Measurements from ENCODE around the gene AFMID. TPM values are rescaled to one million over a fixed set of nuclear protein-coding genes. Genes with fewer than 3 reads are reported as not detected.
A peak's percentile ranks its signal among the peaks of the same experiment; 100 is the strongest.

AFMID gene
- total and polyA plus RNA-seq, 9 of the 15 experiments (the other 6 are each of a cell fraction or from before 2014, with no cell fraction given) = 62.1 to 188 (median 74.4) TPM

GRCh38 chr17:78214016-78214705, 27.0 kb downstream of the AFMID start, which contains the start of gene BIRC5 (continued):
- 0 out of 4 replicates have a peak, but pooled peaks of 1 of the 2 experiments have one; percentile 7 for TF ChIP-seq ZMIZ1 (IDR thresholded peaks at IDR 0.05; ENCODE audit: low read depth in 2 of 2, low read length in 2 of 2)
- 0 out of 2 replicates have a peak, but pooled peaks have one; percentile 33 for TF ChIP-seq USF1 (CRISPR knock-in tag; IDR thresholded peaks at IDR 0.05)
- TF ChIP-seq ZBTB9 (CRISPR knock-in tag; IDR thresholded peaks at IDR 0.05) = peak; percentile 80; the same call in 1 of the 2 replicates
- peak; percentile 94 for TF ChIP-seq ARID4B (CRISPR knock-in tag; IDR thresholded peaks at IDR 0.05)
- no peak for TF ChIP-seq PCBP1 (IDR thresholded peaks at IDR 0.05; ENCODE audit: low read depth, low read length, poor library complexity, severe bottlenecking)
- TF ChIP-seq PHF8 (IDR thresholded peaks at IDR 0.05; ENCODE audit: borderline replicate concordance, low read length) = peak; percentile 81; the same call in 1 of the 2 replicates
- TF ChIP-seq THAP12 (CRISPR knock-in tag; IDR thresholded peaks at IDR 0.05) = peak; percentile 38; the same call in 1 of the 2 replicates
- TF ChIP-seq JUN (IDR thresholded peaks at IDR 0.05; ENCODE audit: borderline replicate concordance, low read depth, low read length) = peak; percentile 68; the same call in 1 of the 2 replicates
- no peak for TF ChIP-seq JUN (CRISPR knock-in tag; IDR thresholded peaks at IDR 0.05; ENCODE audit: borderline replicate concordance)
- peak in 1 of 2 experiments; percentile 33; a peak in 1 of 4 replicates for TF ChIP-seq RCOR1 (IDR thresholded peaks at IDR 0.05; ENCODE audit: borderline replicate concordance in 1 of 2, low read depth in 2 of 2, low read length in 2 of 2)
- TF ChIP-seq NFE2 (IDR thresholded peaks at IDR 0.05; ENCODE audit: low read depth) = no peak
- TF ChIP-seq SP1 (CRISPR knock-in tag; IDR thresholded peaks at IDR 0.05) = peak; percentile 99
- TF ChIP-seq RNF2 (IDR thresholded peaks at IDR 0.05) = peak; percentile 64; the same call in 1 of the 2 replicates
